ENCODE data around the gene MYCBP2. TPM values are rescaled to one million over a fixed set of nuclear protein-coding genes. Genes with fewer than 3 reads are reported as not detected.
A peak's percentile ranks its signal among the peaks of the same experiment; 100 is the strongest.
"Not testable (repeated sequence)": the region's sequence is repeated elsewhere in the genome, so short reads cannot be mapped to it uniquely, and the experiment has no call there.

Gene MYCBP2
- total RNA-seq, 2 experiments from 2014 or later: 97.5 to 101 TPM

DNA sequence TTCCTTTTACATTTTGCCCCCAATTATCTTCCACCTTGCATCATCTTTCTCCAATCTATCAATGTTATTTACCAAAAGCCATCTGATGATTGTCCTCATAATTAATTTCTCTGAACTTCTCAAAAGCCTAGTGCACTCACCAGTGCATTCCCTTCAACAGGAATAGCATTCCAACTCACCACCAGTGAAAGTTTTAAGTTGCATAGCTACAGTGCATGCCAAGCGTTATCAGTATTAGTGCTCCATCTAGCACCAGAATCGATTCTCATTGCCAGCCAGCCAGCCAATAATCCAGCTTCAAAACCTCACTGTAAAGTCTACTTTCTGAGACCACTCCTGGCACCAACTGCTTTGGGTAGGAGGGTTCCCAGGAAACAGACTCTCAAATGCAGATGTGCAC, 7.4 kb downstream of the MYCBP2 start:
- peak overlapping the region; percentile 4 for H3K27ac Mint-ChIP-seq
- no peak for ATAC-seq
- intact Hi-C loops (cut with micrococcal nuclease): no loop called here
- H3K9me3 Mint-ChIP-seq: no peaks in the 10 kb centered on the region
- no peak for TF ChIP-seq CTCF (IDR thresholded peaks at IDR 0.05)
- no peak overlapping the region for H3K4me3 Mint-ChIP-seq
- peaks cover 16% of the 10 kb centered on the region for H3K36me3 Mint-ChIP-seq (ENCODE audit: low read depth)
- no peaks in the 10 kb centered on the region for H3K27me3 Mint-ChIP-seq
- no peak for DNase-seq
- POLR2A ChIA-PET: interaction anchor here (0.7 to 1.3 kb wide), 5 partner anchors 10 to 159 kb away, joined by 3 to 4 read pairs (median 4); no protein-coding TSS in a partner anchor
- CTCF ChIA-PET: interaction anchor here (0.6 to 3.4 kb wide), 3 partner anchors 12 to 160 kb away, joined by 3 to 19 read pairs (median 4); no protein-coding TSS in a partner anchor
- peaks cover 87% of the 10 kb centered on the region for H3K4me1 Mint-ChIP-seq (ENCODE audit: low read depth)

DNA sequence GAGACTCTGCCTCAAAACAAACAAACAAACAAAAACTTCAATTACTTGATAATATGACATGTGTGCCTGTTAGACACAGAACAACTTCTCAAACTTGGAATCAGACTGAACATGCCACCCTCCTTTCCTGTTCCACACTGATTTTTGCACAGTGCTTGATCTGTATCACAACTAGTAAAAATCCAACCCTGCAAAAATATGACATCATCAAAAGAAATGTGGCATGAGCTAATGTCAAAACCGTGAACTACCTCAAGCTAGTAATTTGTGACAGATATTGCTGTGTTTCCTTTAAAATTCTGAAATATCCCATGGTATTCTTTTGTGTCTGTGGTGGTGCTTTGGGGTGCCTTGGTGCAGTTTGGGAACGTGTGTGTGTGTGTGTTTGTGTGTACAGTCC, 8.2 kb downstream of the MYCBP2 start:
- intact Hi-C loops (cut with micrococcal nuclease): no loop called here
- H3K9me3 Mint-ChIP-seq: no peaks in the 10 kb centered on the region
- POLR2A ChIA-PET: no interaction called here
- H3K36me3 Mint-ChIP-seq (ENCODE audit: low read depth): peaks cover 11% of the 10 kb centered on the region
- no peak for DNase-seq
- no peak overlapping the region for H3K4me3 Mint-ChIP-seq
- no peaks in the 10 kb centered on the region for H3K27me3 Mint-ChIP-seq
- H3K4me1 Mint-ChIP-seq (ENCODE audit: low read depth): peaks cover 87% of the 10 kb centered on the region
- no peak for ATAC-seq
- CTCF ChIA-PET: interaction anchor here (1.0 to 3.4 kb wide), 3 partner anchors 18 to 160 kb away, joined by 3 to 19 read pairs (median 4); no protein-coding TSS in a partner anchor
- H3K27ac Mint-ChIP-seq: peak overlapping the region; percentile 68
- TF ChIP-seq CTCF (IDR thresholded peaks at IDR 0.05): no peak

DNA sequence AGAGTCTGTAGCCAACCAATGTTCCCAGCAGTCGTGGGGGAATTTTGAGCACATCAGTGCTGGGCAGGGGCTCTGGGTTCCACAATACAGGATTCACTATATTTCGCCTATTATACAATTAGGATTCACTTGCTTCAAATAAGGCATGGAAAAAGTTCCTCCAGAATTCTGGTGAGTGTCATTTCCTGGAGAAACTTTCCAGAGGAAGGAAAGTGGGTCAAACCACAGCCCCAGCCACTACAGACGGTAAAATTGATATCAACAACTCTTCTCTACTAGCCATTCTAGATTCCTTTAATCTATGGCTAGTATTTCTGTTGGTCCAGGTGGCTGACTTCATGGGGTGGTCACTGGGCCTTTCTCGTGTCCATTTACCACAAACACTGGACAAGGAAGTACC, 10.5 kb downstream of the MYCBP2 start:
- Mint-ChIP-seq H3K27ac (no peak overlapping the region), H3K9me3 (no peaks in the 10 kb centered on the region), H3K4me1 (ENCODE audit: low read depth) (peaks cover 81% of the 10 kb centered on the region), H3K36me3 (ENCODE audit: low read depth) (peaks cover 11% of the 10 kb centered on the region), H3K27me3 (no peaks in the 10 kb centered on the region), H3K4me3 (no peak overlapping the region)
- intact Hi-C loops (cut with micrococcal nuclease): no loop called here
- no peak for DNase-seq
- no peak for ATAC-seq
- no peak for TF ChIP-seq CTCF (IDR thresholded peaks at IDR 0.05)
- CTCF ChIA-PET: interaction anchor here (1.1 to 2.2 kb wide), 6 partner anchors 9 to 162 kb away, joined by 3 to 11 read pairs (median 4); no protein-coding TSS in a partner anchor
- POLR2A ChIA-PET: interaction anchor here (0.6 to 1.6 kb wide), 3 partner anchors 9 to 92 kb away, joined by 3 to 5 read pairs (median 4); no protein-coding TSS in a partner anchor

- Mint-ChIP-seq H3K4me1 (ENCODE audit: low read depth) (peaks cover 80% of the 10 kb centered on the region), H3K36me3 (ENCODE audit: low read depth) (peaks cover 11% of the 10 kb centered on the region)
- H3K27ac Mint-ChIP-seq; H3K27me3 Mint-ChIP-seq; intact Hi-C loops (cut with micrococcal nuclease); ATAC-seq; H3K9me3 Mint-ChIP-seq; H3K4me3 Mint-ChIP-seq; DNase-seq: not testable (repeated sequence)
- ChIA-PET CTCF (interaction anchor here (0.8 to 2.2 kb wide), 2 partner anchors 119 to 163 kb away, joined by 3 to 11 read pairs; no protein-coding TSS in a partner anchor), POLR2A (interaction anchor here (1.6 kb wide), 1 partner anchor 14 kb away, joined by 4 read pairs; no protein-coding TSS in a partner anchor)
Observed at GRCh38 chr13:77315509-77315908, 11.4 kb downstream of the MYCBP2 start.

GRCh38 chr13:77313923-77314322, 13.0 kb downstream of the MYCBP2 start:
- intact Hi-C loops (cut with micrococcal nuclease): no loop called here
- Mint-ChIP-seq H3K9me3 (no peaks in the 10 kb centered on the region), H3K4me1 (ENCODE audit: low read depth) (peaks cover 79% of the 10 kb centered on the region), H3K27ac (peak overlapping the region; percentile 15), H3K36me3 (ENCODE audit: low read depth) (peaks cover 16% of the 10 kb centered on the region), H3K27me3 (no peaks in the 10 kb centered on the region), H3K4me3 (no peak overlapping the region)
- ChIA-PET POLR2A (interaction anchor here (1.9 kb wide), 1 partner anchor 12 kb away, joined by 9 read pairs; the partner anchor contains the start of gene MYCBP2), CTCF (no interaction called here)
- DNase-seq: no peak
- no peak for TF ChIP-seq CTCF (IDR thresholded peaks at IDR 0.05)
- no peak for ATAC-seq

Measured in activated CD8-positive, alpha-beta T cell treated with anti-CD3 and anti-CD28 coated beads for 36 hours (primary cell).